Hepatocyte (in vitro differentiated cells): ENCODE measurements around the gene RAB11FIP5.

Experiments used
- CTCF ChIP-seq: fragments of 200-600 bp; sonication (generic); IDR thresholded peaks from 2 replicates; pipeline ENCODE4 v1.5.1; 2016; ENCODE audit warnings: antibody characterized with exemption, mild to moderate bottlenecking; ENCODE audit not compliant: poor library complexity
- EZH2 ChIP-seq: fragments of 200-600 bp; sonication (generic); IDR thresholded peaks from 2 replicates; pipeline ENCODE4 v1.6.1; 2016; ENCODE audit warnings: antibody characterized with exemption, mild to moderate bottlenecking, borderline replicate concordance

GRCh38 chr2:73087311-73087710 is 25.4 kb downstream of the RAB11FIP5 start:
- TF ChIP-seq CTCF, result no peak
- no peak for TF ChIP-seq EZH2
